Smooth muscle cell of the brain vasculature (primary cell): ENCODE data around the gene RNF213.
"Not testable (repeated sequence)": the region's sequence is repeated elsewhere in the genome, so short reads cannot be mapped to it uniquely, and the experiment has no call there.

ENCODE experiments used
- DNase-seq: peaks from one replicate; pipeline ENCODE4 v3.0.0-alpha.2; 2012; ENCODE audit warnings: low read depth, low spot score

The RNF213 gene

GRCh38 chr17:80268427-80268826 is 7.8 kb downstream of the RNF213 start:
- DNase-seq: no peak

GRCh38 chr17:80269405-80269807 is 8.8 kb downstream of the RNF213 start:
- DNase-seq: no peak

- no peak for DNase-seq
Measured at GRCh38 chr17:80270104-80270503, 9.5 kb downstream of the RNF213 start.

DNA sequence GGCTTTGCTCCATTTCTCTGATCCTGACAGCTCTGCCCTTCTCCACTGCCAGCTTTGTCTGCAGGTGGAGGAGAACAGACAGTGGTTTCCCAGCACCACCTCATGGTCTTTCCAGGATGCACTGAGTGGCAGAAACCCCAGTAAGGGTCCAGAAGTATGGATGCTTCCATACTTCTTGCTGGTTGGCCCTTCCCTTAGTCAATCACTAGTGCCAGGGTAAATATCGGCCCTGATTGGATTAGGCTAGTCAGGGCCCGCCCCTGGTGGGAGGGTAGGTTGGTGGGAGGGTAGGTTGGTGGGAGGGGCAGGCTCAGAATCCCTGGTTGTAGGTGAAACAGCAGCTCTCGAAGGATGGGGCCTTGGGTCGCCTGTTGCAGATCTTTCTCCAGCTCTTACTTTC is 10.2 kb downstream of the RNF213 start:
- no peak for DNase-seq

DNA sequence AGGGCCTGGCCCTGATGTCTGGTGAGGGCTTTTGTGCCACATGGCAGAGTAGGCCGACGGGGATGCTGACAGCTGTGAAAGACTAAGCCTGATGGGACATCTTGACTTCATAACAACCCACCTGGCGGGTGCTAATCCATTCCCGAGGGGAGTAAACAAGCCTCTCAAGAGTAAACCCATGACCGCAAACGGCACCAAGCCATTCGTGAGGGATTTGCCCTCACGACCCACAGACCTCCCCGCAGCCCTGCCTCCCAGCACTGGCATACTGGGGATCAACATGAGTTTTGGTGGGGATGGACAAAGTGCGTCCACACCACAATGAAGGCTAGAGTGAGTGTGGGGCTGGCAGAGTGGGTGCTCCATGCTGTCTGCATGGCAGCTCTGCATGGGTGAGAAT is 11.7 kb downstream of the RNF213 start:
- DNase-seq: no peak

DNA sequence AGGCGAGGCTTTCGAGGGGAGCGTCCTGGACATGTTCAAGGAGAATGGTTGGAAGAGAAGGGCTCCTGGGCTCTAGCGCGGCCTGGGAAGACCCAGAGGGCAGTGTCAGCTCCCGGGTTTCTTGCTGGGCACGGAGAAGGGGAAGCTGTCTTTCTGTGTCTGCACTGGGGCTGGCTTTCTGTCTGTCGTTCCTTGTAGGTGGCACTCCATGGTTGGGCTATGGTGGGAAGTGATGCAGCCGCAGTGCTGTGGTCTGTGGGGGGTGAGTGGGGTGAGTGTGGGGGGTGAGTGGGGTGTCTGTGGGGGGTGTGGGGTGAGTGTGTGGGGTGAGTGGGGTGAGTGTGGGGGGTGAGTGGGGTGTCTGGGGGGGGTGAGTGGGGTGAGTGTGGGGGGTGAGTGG is 13.7 kb downstream of the RNF213 start:
- no peak for DNase-seq

DNA sequence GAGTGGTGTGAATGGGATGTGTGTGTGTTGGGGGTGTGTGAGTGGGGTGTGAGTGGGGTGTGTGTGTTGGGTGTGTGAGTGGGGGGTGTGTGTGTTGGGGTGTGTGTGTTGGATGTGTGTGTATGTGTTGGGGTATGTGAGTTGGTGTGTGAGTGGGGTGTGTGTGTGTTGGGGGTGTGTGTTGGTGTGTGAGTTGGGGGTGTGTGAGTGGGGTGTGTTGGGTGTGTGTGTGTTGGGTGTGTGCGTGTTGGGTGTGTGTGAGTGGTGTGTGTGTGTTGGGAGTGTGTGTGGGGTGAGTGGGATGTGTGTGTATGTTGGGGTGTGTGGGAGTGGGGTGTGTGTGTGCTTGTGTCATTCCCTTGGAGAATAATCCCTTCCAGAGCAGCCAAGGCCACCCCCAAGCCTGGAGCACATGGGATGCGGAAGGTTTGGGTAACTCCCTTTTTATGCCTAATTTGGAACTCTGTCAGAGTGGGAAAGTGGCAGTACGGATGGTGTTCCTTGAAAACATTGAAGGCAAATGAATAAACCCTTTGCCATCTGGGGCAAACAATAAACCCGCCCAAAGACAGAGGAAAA is 14.3 kb downstream of the RNF213 start:
- DNase-seq: no peak

DNA sequence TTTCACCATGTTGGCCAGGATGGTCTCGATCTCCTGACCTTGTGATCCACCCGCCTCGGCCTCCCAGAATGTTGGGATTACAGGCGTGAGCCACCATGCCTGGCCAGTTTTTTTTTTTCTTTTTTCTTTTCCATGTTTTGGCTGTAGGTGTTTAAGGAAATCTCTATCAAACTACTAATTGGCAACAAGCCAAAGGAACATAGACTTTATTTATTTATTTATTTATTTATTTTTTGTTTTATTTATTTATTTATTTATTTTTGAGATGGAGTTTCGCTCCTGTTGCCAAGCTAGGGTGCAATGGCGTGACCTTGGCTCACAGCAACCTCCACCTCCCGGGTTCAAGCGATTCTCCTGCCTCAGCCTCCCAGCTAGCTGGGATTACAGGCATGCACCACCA is 15.2 kb downstream of the RNF213 start:
- not testable (repeated sequence) for DNase-seq

DNA sequence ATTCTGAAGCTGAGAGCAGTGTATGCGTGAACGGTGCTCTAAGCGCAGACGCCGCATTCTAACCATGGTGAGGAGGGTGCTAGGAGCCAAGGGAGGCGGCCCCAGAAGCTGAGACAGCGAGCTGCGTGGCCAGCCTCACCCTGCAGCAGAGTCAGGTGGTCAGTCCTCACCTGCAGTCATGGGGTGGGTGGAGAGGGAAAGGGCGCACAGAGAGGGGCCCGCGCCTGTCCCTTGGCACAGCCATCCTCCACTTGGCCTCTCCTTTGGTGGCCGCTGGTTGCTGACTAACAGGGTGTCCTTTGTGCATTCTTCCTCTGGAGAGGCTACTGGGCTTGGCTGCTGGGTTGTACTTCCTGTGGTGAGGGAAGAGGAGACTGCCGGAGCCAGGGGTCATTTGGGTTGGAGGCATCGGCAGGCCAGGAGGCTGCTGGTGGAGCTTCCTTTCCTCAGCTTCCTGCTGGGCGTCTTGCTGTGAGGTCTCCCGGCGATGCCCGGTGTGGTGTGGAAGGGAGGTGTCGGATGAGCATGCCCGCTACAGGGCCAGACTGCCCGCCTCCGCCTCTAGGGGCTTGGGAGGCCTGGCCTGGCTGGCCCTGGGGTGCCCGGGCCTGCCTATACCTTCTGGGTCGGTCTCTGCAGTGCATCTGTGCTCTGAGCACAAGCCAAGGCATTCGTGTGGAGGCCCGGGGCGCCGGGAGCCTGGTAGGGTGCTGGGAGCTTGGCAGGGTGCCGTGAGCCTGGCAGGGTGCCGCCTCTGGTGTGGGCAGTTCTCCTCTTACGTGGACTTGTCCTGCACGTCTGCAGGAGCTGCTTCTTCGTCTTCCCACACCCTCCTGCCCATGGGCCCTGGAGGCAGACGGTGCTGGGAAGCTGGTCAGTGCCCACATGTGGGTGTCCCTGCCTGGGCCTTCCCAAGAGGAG is 17.4 kb downstream of the RNF213 start:
- peak; percentile 18 for DNase-seq

DNA sequence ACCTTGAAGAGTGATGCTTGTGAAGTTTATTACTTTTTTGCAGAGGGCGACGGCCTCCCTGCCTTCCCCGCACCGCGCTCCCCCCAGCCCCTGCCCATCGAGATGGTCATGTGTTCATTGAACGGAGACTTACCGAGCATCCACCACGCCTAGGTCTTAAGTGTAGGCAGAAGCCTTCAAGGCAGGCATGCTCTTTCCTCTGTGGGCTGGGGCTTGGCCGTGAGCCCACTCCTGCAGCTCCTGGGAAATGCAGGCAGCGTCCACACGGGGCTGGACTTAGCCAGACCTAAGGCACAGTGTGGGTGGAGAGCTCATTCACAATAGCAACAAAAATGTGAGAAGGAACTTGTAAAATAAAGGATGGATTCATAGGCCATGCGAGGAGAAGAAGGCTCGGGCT is 19.2 kb downstream of the RNF213 start:
- DNase-seq: peak; percentile 63

GRCh38 chr17:80281516-80281915 is 20.9 kb downstream of the RNF213 start:
- DNase-seq: no peak

DNA sequence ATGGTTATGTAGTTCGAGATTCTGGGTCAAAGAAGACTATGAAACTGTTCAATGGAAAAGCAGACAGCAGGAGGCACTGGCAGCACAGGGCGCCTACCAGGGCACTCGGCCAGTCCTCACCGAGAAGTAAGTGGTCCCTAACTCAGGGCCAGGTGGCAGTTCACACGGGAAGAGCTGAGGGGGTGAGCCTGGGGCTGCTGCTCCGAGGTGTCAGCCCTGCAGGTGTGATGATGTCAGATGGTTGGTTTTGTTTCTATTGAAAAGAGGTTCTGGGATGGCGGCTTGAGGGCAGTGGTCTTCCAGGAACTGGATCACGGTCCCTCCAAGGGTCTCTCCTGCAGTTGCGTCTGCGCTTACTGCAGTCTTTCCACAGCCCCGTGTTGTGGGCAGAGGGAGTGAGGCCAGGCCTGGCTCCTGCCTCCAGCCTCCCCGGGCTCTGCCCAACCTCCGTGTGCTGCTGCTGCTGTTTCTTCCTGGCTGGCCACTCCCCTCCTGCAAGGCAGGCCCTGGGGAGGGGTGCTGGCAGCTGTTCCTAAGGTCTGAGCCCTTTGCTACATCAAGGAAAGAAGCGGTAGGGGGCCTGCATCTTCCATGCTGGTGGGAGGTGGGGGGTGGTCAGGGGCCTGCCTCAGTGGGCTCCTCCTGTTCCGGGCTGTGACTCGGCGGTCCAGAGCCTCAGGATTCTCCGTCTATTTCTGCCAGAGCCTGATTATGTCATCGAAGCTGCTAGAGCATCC is 22.6 kb downstream of the RNF213 start:
- DNase-seq: no peak

DNA sequence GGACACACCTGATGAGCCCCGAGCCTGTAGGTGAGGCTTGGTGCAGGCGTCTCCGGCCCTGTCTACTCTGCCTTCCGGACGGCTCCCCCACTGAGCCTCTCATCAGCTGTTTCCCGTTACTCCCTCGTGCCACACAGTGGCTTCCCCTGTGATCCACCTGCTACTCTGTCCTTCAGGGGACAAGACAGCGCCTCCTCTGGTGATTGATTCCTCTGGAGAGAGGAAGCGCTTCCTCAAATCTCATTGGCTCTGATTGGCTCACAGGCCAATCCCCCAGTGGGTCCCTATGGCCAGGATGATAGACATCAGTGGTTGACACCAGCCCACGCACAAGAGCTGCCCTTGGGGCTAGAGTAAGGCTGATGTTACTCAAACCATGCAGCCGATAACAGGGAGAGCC is 24.0 kb downstream of the RNF213 start:
- DNase-seq: no peak

- no peak for DNase-seq
Measured at GRCh38 chr17:80285237-80285920, 24.7 kb downstream of the RNF213 start.

GRCh38 chr17:80286638-80286960 is 25.9 kb downstream of the RNF213 start:
- DNase-seq: no peak

GRCh38 chr17:80287038-80287437 is 26.4 kb downstream of the RNF213 start:
- DNase-seq: no peak

DNA sequence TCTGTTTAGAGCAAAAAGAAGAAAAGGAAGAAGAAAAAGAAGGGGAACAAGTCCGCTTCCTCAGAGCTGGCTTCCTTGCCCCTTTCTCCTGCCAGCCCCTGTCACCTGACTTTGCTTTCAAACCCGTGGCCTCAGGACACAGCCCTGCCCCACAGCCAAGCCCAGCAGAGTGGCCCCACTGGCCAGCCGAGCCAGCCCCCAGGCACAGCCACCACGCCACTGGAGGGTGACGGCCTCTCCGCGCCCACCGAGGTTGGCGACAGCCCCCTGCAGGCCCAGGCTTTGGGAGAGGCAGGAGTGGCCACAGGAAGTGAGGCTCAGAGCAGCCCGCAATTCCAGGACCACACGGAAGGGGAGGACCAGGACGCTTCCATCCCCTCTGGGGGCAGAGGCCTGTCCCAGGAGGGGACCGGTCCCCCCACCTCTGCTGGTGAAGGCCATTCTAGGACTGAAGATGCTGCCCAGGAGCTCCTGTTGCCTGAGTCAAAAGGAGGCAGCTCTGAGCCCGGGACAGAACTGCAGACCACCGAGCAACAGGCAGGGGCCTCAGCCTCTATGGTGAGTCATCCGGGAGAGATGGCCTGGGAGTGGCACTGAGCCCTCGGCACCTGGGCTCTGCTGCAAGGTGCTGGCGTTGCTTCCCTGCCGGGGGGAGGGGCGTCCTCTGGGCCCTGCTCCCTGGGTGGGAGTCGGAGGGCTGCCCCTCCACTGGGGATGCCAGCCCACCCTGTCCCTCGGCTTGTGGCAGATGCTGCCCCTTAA is 27.3 kb downstream of the RNF213 start:
- no peak for DNase-seq

DNA sequence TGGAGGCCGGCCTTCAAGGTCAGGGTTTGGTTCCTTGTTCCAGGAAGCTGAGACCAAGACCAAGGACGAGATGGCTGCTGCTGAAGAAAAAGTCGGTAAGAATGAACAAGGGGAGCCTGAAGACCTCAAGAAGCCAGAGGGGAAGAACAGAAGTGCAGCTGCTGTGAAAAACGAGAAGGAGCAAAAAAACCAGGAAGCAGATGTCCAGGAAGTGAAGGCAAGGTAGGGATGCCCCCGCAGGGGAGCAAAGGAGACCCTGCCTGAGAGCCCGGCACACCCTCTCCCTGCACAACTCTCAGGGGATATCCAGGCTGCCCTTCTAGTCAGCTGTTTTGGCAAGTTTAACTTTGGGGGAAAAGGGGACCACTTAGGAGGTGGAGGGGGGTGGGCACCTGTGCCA is 29.0 kb downstream of the RNF213 start:
- DNase-seq: no peak

DNA sequence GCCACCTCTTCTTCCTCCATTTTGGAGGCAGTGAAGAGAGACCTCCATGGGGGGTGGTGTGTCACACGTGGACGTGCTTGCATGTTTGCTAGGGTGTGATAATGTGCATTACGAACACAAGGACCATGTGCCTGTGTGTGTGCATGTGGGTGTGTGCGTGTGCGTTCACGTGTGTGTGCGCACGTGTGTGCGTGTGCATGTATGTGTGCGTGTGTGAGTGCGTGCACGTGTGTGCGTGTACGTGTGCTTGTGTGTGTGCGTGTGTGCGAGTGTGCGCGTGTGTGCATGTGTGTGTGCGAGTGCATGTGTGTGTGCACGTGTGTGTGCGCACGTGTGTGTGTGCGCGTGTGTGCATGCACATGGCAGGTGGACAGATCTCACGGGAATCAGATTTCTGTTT is 29.5 kb downstream of the RNF213 start:
- DNase-seq: no peak

- DNase-seq: no peak
Measured at GRCh38 chr17:80291260-80291659, 30.6 kb downstream of the RNF213 start.

DNA sequence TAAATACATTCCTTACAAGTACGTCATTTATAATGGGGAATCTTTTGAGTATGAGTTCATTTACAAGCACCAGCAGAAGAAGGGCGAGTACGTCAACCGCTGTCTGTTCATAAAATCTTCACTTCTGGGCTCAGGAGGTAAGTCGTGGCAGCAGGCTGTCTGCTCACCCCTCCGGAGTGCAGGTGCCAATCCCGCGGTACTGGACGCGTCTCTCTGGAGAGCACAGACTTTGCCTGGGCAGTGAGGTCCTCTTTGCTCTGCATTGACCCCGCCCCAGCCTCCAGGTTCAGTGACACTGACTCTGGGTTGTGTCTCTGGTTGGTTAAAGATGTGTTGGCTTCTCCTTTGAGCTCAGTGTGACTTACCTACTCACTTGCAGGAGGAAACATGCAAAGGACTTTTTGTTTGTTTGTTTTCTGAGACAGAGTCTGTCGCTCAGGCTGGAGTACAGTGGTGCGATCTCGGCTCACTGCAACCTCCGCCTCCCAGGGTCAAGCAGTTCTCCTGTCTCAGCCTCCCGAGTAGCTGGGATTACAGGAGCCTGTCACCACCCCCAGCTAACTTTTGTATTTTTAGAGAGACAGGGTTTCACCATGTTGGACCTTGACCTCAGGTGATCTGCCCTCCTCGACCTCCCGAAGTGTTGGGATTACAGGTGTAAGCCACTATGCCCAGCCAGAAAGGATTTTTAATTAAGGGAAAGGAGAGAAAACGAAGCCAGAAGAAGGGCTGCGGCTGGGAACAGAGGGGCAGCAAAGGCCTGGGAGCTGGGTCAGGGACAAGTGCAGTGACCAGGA is 31.2 kb downstream of the RNF213 start:
- no peak for DNase-seq
